Smooth muscle cell of the coronary artery (primary cell): Measurements from ENCODE around the gene TBL1X. TPM values are rescaled to one million over a fixed set of nuclear protein-coding genes. Genes with fewer than 3 reads are reported as not detected.

Experiments used
- total RNA-seq: library from RNA; depleted of rRNA; stranded (reverse); fragments of >200 nt; gene quantifications from 2 replicates; pipeline ENCODE4 v1.2.3, GENCODE V29; 2014; ENCODE audit warnings: low replicate concordance

The TBL1X gene
- total RNA-seq = 9.2 and 11.0 TPM in 2 replicates

GRCh38 chrX:9464435-9465371, at the start of gene TBL1X:
Gene TBL1X, plus strand, starts transcription at chrX:9465058. Its CDS starts 188,529 bp downstream, at chrX:9653587.

GRCh38 chrX:9765737-9766097, 300.9 kb downstream of the TBL1X start, which contains the start of gene GPR143:
Gene GPR143, minus strand, starts transcription at chrX:9765847. Its CDS starts 30 bp downstream, at chrX:9765817.

DNA sequence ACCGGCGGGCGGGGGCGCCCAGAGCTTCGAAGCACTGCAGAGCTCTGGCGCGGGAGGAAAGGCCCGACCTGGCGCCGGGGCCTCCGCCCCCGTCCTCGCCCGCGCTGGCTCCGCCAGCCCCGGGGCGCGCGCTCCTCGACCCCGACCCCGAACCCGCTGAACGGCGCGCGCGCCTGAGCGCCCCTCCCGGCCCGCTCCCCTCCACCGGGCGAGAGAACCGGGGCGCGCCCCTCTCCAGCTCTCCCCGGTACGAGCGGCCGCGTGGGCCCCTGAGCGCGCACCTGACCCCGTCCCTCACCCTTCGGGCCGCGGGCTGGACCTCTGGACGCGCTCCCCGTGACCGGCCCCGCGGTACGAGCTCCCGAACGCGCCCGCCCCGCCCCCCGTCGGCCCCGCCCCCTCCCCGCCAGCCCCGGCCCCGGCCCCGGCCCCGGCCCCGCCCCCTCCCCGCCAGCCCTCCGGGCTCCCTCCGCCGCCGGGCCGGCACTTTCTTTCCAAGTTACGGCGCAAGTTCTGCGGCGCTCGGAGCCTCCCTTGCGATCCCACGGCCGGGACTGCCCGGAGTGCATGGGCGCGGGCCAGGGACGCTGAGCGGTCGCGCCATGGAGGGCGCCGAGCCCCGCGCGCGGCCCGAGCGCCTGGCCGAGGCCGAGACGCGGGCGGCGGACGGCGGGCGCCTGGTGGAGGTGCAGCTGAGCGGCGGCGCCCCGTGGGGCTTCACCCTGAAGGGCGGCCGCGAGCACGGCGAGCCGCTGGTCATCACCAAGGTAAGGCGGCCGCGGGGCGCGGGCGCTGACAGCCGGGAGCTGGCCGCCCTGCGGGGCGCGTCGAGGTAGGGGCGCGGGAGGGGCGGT, 321.3 kb downstream of the TBL1X start, which contains the start of gene SHROOM2:
Gene SHROOM2, plus strand, starts transcription at position 486 of the 854 bp plus-strand sequence. Its CDS starts 117 bp downstream, at position 603.

